CD4-positive, alpha-beta T cell treated with Interferon gamma for 1 hour (primary cell): ENCODE measurements around the gene PPFIBP2.

ENCODE experiments used
- DNase-seq: peaks from one replicate; pipeline ENCODE4 v3.0.0-alpha.2; 2020

Gene PPFIBP2

DNA sequence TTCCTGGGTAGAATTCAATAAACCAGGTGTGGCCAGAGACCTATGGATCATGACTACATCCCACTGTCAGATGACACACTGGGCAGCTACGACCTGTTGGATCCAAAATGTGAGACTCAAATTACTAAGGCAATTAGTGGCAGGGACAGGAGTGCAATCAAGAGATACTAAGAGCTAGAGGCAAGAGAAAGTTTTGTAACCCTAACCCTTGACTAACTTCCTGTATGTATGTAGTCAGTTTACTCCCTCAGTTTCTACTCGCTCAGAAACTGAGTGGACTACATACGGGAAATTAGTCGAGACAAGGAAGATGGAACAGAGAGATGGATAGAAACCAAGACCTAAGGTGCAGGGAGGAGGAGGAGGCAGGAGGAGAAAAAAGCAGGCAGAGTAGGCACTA lies 156.8 kb downstream of the PPFIBP2 start:
- DNase-seq = no peak

DNA sequence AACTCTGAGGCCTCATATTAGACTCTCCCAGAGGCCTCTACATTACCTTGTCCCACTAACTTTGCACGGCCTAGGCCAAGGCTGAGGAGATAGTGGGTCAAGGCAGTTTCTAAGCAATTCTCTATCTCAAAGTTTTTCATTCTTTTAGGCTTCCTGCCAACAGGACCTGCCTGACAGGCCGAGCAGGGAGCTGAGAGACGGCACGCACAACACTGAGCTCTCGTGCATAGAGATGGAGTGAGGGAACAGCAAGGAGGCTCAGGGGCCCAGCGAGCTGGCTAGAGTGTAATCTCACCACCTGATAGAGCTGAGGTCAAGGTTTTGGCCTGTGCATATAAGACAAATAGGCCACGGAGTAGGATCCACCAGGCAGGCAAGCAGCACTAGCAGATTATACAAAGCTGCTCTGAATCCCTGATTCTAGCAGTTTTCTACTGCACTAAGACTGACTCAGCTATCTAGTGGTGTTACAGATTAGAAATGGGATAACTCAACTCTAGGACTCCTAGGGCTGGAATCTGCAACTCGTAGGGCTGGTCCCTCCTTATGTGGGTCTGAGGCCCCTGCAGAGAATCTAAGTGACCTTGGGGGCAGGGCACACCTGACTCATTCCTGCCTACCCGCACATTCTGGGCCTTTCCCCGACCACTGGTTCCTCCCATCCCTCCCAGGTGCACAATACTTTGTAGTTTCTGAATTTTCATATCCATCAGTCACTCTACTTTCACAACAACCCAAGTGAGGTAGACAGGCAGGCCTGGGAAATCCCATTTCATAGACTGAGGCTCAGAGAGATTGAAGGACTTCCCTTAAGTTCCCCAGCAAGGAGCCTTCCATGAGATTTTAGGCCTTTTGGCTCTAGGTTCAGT lies 157.8 kb downstream of the PPFIBP2 start:
- DNase-seq = no peak

DNA sequence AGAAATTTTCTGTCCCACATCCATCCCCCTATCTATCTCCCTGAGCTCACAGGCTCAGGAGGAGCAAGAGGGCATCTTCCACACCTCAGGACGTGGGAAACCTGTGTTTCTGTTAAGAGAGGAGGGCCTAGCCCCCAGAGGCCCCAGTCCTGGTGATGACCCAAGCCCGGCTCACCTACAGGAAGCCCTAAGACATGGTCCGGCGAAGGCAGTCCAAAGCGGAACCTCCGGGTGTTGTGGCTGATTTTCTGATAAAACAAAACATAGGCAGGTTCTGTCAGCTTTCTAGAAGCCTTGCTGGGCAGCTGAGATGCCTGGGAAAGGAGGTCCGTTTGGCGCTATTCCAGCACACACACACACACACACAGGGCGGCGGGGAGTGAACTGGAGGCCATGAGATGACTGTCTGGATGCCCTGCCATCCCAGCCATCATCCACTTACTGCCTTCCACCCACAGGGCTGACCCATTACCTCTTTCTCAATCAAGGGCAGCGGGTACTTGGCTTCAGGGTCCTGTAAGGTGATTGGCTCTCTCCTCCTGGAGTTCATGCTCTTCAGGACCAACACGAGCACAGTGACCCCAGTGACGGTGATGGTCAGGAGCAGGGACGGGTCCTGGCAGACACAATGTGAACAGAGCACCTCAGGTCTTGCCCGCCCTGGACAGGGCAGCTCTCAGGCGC lies 158.6 kb downstream of the PPFIBP2 start:
- DNase-seq = no peak

DNA sequence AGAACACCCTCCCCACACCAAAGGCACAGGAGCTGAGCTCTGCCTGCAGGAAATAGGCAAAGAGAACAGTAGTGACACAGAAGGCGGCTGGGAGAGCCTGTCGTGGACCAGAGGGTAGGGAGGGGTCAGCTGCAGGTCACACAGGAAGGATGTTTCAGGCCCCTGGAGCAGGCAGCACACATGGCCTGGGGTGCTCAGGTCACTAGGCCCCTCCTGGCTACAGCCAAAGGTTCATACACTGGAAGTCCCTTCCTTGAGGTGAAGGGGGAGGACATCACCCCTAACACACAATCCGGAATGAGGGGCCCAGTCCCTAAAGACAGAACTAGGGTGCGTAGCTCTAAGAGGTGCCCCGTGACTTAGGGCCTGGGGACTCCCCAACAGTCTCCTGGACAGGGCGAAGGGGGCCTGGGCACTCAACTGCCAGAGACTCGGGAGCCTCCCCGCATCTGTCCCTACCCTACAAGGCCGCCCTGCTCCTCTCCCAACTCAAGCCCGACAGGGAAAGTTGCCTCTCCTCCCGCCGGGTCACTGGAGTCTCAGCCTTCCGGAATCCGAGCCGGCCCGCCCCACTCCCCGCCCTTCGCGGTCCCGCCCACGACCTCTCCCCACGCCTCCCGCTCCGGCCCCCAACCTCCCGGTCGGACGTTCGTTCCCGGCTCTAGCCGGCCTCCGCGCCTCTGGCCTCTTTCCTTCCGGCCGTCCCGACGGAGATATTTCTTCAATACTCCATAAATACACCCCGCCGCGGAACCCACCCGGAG lies 159.3 kb downstream of the PPFIBP2 start, which contains the start of gene CYB5R2:
TSS of gene CYB5R2 (minus strand) at position 541 of the 764 bp plus-strand sequence. CDS start 675 bp downstream, outside the sequence.
- no peak for DNase-seq

DNA sequence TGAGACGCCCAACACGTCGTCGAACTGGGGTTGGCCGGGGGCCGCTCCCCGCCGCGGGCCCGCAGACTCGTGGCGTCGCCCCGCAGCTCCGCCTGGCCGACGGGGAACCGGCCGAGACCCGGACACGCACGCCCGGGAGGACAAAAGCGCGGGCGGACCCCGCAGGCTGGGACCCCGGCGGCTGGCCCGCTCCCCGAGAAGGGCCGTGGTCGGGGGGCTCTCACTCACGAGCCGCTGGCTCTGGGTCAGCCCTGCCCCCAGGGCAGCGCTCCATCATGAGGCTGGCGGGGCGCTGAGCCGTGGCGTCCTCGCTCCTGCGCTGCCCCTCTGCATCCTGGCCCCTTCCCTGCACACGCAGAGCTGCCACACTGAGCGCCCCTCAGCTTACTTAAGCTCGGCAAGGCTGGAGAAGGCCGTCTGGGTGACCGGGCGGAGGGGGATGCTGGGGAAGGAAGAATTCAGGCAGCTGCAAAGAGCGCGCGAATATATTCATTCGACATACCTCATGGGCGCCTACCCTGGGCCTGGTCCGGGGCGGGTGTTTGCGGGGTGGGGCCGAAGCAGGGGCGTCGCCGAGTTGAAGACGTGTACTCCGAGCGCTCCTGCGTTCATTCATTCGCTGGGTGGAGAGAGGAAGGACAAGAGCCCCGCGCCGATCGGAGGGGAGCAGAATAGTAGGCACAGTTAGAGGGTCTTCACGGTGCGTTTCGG lies 160.1 kb downstream of the PPFIBP2 start:
- no peak for DNase-seq

DNA sequence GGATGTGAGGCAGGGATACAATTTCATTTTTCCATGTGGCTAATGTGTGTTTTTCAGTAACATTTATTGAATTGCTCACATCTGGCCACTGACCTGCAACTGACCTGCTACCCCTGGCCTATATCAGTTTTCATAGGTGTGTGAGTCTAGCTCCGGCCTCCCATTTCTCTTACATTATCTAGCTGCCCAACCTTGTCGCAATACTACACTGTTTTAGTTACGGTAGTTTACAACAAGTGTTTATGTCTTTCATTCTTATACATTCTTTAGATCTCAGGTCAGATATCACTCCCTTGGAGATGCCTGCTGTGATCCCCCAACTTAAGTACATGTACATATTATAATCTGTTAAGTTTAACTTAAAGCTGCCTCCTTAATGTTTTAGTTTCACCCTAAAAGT lies 161.8 kb downstream of the PPFIBP2 start:
- DNase-seq = no peak

DNA sequence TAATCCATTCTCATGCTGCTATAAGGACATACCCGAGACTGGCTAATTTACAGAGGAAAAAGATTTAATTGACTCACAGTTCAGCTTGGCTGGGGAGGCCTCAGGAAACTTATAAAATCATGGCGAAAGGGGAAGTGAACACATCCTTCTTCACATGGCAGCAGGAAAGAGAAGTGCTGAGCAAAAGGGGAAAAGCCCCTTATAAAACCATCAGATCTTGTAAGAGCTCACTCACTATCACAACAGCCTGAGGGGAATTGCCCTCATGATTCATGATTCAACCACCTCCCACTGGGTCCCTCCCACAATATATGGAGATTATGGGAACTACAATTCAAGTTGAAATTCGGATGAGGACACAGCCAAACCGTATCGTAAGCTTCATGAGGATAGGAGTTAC lies 163.3 kb downstream of the PPFIBP2 start:
- DNase-seq = no peak

DNA sequence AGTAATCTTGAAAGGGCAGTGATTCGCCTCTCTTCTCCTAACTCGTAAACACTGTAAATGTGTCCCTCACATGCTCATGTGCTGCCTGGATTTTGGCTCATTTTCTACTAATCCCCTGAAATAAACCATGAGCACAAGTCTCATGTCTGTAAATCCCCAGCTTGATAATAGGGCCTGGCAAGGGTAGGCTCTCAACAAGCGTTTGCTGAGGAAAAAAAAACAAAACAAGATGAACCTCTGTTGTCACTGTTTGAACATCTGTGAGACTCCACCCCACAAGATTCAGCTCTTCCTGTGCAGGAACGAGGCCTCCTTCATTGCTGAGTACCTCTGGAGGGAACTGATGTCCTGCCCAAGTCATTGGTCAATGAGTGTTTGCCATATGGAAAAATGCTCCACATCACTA lies 164.0 kb downstream of the PPFIBP2 start:
- no peak for DNase-seq

DNA sequence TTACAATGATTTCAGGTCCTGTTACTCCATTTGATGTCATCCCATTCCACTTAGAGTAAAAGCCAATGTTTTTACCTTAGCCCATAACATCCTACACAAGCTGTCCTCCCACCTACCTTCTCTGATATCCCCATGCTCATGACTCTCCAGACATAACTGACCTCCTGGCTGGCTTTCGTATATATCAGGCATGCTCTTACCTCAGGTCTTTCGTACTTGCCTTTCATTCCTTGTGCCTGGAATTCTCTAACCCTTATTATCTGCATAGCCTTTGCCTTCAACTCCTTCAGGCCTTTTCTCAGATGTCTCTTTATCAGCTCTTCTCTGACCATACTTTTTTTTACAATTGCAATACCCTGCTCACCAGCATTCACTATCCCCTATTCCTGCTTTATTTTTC lies 169.8 kb downstream of the PPFIBP2 start:
- DNase-seq = no peak

DNA sequence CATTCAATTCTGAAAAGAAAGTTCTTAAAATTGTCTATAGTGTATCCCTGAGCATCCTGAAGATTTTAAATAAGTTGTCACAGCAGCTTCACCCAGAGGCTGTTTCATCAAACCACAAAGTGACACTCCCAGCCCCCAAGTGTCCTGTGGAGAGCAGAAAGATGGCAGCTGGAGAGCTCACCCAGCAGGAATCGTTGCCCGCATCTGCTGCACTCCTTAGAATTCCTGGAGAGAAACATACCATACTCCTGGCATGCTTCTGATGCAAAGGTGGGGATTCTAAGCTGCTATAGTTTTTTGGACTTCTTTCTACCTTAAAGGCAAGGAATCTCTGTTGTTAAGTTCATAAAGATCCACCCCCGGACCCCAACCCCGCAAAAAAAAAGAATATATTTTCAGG lies 173.0 kb downstream of the PPFIBP2 start:
- no peak for DNase-seq

DNA sequence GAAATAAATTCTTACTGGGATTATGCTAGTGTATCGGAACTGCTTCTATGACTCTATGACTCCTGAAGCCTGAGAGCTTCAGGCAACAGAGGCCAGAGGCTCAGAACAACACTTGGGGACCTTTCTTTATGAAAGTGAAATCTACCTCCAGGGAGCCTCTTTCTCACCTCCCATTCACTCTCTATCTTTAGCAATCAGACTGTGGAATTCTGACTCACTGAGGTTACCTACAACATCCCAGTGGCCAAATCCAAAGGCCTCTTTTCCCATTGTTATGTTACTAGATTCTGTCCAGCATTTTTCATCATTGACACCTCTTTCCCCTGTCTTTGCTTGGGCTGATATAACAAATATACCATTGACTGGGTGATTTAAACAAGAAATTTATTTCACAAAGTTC lies 173.6 kb downstream of the PPFIBP2 start:
- DNase-seq = no peak

DNA sequence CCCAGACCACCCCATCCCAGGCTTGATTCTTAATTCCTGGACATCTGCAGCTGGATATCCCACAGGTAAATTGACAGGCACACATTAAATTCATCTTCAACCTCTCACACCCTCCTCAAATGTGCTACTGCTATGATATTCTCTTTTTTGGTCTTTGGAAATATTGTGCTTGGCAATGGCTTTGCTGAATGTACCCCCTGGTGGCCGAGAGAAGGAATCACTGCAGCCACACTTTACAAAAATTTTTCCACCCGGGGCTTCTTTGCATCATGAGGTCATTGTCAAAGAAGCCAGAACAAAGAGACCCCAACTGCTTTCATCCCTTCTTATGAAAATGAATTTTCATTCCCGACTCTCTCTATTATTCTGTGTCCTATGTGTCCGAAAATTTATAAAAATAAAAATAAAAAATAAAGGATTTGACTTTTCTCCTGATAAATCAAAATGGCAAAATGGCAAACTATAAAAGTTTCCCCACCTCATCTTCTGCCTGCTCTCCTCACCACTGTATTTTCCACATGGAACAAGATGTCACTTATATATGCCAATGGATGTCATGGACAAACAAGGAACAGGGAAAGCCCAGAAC lies 174.5 kb downstream of the PPFIBP2 start:
- DNase-seq = no peak

DNA sequence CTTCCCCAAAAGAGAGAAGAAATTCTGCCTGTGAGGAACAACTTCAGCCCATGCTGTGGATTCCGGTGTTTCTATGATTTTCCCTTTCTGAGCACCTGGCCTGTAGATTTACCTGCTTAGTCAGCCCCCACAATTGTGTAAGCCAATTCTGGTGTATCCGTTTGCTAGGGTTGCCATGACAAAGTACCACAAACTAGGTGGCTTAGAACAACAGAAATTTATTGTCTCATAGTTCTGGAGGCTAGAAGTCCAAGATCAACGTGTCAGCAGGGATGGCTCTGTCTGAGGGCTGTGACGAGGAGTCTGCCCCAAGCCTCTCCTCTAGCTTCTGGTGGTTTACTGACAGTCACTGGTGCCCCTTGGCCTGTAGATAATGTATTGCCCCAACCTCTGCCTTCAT lies 175.4 kb downstream of the PPFIBP2 start:
- no peak for DNase-seq

DNA sequence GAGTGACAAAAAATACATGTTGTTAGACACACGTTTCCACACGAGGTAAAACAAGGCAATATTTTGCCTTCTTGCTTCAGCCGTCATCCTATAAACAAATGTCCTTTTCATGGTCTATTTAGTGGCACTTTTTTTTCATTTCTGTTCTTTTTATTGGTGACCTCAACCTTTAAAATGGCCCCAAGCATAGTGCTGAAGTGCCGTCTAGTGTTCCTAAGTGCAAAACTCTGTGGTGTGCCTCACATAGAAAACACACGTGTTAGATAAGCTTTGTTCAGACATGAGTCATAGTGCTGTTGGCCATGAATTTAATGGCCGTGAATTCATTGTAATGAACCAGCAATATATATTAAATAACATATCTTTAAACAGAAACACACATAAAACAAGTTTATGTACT lies 176.8 kb downstream of the PPFIBP2 start:
- DNase-seq = no peak

DNA sequence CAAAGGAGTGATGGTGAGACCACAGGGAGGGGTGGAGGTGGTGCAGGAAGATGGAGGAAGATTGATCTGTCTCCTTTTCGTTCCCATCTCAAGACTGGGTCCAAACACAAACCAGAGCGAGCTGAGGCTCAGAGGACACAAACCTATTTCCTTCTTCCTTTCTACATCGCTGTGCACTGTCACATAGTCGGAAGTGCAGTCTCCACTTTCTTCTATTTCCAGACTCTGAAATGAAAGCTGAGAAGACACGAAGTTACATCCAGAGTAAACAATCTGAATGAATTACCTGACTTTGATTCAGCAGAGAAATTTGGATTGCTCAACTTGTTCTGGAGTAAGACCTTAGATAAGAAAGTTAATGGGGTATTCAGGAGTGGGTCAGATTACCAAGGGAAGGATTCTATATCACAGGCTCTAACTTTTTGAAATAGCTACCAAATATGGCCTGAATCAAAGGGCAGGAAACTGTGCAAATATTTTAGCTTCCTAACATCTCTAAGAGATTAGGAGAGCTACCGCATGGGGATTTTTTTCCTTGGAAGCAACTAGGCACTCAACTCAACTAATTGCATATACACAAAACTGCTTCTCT lies 178.1 kb downstream of the PPFIBP2 start:
- no peak for DNase-seq

DNA sequence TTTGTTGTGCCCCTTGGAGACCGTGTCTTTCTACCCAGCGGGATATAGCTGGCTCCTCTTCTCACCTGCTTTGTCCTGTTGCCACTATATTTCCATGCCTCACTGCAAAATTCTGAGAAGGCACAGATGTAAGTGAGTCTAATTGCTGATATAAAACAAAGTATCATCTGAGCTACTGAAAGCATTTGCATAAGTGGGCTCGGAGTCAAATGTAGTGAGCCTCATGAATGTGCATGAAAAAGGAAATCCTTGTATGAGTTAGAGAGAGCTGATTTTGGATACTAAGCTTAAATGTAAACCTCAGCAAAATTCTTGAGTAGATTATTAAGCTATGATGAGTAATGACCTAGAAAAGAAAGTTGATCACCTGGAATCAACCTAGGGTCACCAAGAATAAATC lies 178.6 kb downstream of the PPFIBP2 start:
- no peak for DNase-seq

DNA sequence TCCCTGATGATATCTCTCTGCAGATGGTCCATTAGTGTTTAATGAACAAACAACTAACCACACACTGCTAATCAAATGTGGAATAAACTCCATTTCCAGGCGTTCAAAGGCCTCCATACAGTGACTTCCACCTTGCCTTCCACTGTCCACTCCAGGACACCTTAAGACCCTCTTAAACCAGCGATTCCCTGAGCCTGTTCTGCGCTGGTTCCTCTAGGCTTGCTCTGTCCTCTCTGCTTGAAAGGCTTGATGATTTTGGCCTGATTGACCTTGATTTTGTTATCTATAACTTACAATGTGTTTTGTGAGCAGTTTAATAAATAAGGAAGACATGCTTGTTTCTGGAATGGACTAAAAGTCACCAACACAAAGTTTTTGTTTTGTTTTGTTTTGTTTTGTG lies 180.4 kb downstream of the PPFIBP2 start:
- no peak for DNase-seq

DNA sequence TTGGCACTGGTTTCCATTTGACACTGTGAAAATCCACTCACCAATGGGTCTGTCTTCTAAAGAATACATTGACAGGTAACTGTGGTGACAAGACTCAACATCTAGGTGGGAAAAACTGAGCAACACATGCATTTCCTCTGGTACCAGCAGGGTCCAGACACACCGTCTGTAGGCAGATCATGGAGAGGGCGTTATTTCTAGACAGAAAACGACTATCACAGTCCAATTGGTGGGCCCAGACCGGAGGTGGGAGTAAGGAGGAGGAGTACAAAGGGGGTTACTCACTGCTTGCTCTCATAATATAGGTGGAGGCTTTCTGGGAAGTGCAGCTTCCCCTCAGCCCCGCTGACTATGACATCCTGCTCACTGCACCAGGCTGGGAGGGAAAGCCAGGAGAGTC lies 182.6 kb downstream of the PPFIBP2 start:
- no peak for DNase-seq
